MG63 (cell line): ENCODE measurements around the gene ANGPTL8. TPM values are rescaled to one million over a fixed set of nuclear protein-coding genes. Genes with fewer than 3 reads are reported as not detected.

Experiments
- DNase-seq: peaks from one replicate; pipeline ENCODE4 v3.0.0-alpha.2; 2020
- H3K27me3 ChIP-seq: fragments of 250-450 bp; sonication (Bioruptor Pico); 2 replicates; pipeline ENCODE4 v1.5.1; 2020; ENCODE audit warnings: mild to moderate bottlenecking, moderate library complexity
- H3K36me3 ChIP-seq: fragments of 250-450 bp; sonication (Bioruptor Pico); 2 replicates; pipeline ENCODE4 v1.5.1; 2020; ENCODE audit warnings: mild to moderate bottlenecking, moderate library complexity
- H3K4me3 ChIP-seq: fragments of 250-450 bp; sonication (Bioruptor Pico); 2 replicates; pipeline ENCODE4 v1.5.1; 2020; ENCODE audit warnings: mild to moderate bottlenecking, moderate library complexity
- H3K9me3 ChIP-seq: fragments of 250-450 bp; sonication (Bioruptor Pico); 2 replicates; pipeline ENCODE4 v1.5.1; 2020; ENCODE audit warnings: mild to moderate bottlenecking, moderate library complexity
- total RNA-seq: library from RNA; depleted of rRNA; stranded (reverse); fragments of >200 nt; shearing (Covaris generic); gene quantifications from 2 replicates; pipeline ENCODE4 v1.2.3, GENCODE V29; 2014; ENCODE audit warnings: low replicate concordance; rRNA removed

ANGPTL8 gene, protein sequence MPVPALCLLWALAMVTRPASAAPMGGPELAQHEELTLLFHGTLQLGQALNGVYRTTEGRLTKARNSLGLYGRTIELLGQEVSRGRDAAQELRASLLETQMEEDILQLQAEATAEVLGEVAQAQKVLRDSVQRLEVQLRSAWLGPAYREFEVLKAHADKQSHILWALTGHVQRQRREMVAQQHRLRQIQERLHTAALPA
- not detected in 2 replicates for total RNA-seq

DNA sequence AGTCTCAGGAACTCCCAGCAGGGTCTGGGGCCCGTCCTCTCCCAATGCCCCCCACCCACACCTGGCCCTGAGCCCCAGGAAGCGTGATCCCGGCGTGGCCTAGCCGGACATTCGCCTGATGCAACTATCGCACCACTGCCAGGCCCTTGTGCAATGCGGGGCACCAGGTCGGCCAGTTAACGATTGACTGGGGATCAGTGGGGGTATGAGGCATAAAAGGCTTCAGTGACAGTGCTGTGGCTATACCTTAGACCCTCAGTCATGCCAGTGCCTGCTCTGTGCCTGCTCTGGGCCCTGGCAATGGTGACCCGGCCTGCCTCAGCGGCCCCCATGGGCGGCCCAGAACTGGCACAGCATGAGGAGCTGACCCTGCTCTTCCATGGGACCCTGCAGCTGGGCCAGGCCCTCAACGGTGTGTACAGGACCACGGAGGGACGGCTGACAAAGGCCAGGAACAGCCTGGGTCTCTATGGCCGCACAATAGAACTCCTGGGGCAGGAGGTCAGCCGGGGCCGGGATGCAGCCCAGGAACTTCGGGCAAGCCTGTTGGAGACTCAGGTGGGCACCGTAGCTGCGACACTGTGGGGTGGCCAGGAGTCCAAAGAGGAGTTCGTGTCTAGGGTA lies at the start of gene ANGPTL8:
Gene ANGPTL8, plus strand, starts transcription at position 243 of the 624 bp plus-strand sequence. Its CDS starts 19 bp downstream, at position 262.
- no peak for DNase-seq
- Histone ChIP-seq H3K4me3 (no peak within 1 kb of the TSS), H3K27me3 (no peaks in the 10 kb centered on the region), H3K36me3 (peaks cover 7% of the 10 kb centered on the region), H3K9me3 (peaks cover 5% of the 10 kb centered on the region; the same call in 1 of the 2 replicates)

DNA sequence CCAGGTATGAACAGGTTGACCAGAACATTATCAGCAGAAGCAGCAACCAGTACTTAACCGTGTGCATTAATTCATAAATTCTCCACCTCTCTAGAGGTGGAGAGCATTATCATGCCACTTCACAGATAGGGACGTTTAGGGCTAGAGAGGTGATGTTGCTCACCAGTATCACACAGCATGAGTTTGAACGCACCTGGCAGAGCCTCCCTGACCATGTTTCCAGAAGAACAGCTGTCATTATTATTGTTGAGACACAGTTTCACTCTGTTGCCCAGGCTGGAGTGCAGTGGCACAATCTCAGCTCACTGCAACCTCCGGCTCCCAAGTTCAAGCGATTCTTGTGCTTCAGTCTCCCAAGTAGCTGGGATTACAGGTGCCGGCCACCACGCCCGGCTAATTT lies 48.9 kb upstream of the ANGPTL8 start:
- no peak overlapping the region for H3K4me3 ChIP-seq
- DNase-seq: no peak
- no peaks in the 10 kb centered on the region for H3K27me3 ChIP-seq
- peaks cover 69% of the 10 kb centered on the region for H3K36me3 ChIP-seq
- H3K9me3 ChIP-seq: no peaks in the 10 kb centered on the region

DNA sequence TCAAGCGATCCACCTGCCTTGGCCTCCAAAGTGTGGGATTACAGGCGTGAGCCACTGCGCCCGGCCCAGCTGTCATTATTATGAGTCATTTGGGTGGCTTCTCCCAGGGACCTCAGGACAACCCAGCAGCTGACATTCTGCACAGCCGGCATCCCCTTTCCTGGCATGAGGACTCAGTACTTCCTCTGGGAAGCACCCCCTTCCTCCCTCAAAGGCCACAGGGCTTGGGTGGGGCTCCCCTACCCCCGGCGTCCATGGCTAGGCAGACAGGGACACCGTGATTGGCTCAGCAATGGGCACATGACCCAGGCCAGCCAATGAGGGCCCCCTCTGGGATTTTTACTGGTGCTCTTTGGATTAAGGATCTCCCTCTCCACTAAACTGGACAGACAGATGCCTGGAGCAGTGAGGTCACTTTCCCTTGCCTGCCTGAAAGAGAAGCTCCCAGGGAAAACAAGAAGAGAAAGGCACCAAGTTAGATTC lies 48.1 kb upstream of the ANGPTL8 start:
- DNase-seq: peak; percentile 63
- H3K36me3 ChIP-seq: peaks cover 68% of the 10 kb centered on the region
- no peaks in the 10 kb centered on the region for H3K9me3 ChIP-seq
- H3K4me3 ChIP-seq: no peak overlapping the region
- no peaks in the 10 kb centered on the region for H3K27me3 ChIP-seq

DNA sequence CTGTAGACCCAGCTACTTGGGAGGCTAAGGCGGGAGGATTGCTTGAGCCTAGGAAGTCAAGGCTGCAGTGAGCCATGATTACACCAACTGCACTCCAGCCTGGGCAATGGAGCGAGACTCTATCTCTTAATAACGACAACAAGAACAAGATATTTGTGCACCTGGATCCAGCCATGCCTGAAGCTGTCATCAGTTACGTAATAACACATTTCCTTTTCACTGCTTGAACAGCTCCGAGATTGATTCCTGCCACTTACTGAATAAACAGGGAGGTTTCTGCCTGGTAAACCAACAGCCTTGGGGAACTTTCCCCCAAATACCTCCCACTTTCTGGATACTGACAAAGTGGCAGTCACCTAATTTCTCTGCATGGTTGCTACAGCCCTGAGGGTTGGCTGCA lies 47.5 kb upstream of the ANGPTL8 start:
- Histone ChIP-seq H3K36me3 (peaks cover 70% of the 10 kb centered on the region), H3K9me3 (no peaks in the 10 kb centered on the region), H3K27me3 (no peaks in the 10 kb centered on the region), H3K4me3 (no peak overlapping the region)
- no peak for DNase-seq

DNA sequence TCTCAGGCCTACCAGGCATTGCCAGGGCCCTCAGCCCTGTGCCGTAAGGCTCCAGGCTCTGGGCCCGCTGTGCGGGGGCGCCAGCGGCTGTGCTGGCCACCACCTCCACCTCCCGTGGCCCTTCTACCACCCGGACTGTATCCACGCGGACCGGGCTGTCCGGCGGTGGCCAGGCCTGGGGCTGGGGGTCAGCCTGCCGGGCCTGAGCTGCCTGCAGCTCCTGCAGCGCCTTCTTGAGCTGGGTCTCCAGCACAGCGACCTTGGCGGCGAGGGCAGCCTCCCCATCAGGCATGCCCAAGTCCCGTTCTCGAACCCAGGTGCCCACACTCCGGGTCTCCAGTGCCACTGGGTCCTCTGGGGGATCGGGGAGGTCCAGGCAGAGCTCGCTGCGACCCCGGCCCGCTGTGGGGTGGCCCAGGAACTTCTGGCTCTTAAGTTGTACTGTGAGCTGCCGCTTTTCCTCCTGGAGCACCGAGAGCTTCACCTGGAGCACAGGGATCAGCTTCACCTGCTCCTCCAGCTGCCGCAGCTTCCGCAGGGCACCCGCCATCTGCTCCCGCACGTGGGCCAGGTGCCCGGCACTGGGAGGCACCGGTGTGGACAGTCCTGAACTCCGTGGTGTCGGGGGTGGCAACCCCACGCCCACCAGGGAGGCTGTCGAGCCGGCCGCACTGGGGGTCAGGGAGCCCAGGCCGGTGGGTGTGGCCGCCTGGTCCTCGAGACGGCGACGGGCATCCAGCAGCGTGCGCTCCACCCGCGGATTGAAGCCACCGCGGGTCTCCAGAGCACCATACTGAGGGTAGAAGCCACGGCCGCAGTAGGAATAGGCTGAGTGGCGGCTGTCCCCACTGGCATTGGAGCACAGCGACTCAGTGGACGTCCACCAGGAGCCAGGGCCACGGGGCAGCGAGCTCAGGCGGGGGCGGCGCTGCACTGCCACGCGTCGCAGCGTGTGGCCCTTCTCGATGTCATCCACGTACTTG lies 46.2 kb upstream of the ANGPTL8 start:
- Histone ChIP-seq H3K9me3 (no peaks in the 10 kb centered on the region), H3K36me3 (peaks cover 62% of the 10 kb centered on the region), H3K4me3 (no peak overlapping the region), H3K27me3 (no peaks in the 10 kb centered on the region)
- no peak for DNase-seq

DNA sequence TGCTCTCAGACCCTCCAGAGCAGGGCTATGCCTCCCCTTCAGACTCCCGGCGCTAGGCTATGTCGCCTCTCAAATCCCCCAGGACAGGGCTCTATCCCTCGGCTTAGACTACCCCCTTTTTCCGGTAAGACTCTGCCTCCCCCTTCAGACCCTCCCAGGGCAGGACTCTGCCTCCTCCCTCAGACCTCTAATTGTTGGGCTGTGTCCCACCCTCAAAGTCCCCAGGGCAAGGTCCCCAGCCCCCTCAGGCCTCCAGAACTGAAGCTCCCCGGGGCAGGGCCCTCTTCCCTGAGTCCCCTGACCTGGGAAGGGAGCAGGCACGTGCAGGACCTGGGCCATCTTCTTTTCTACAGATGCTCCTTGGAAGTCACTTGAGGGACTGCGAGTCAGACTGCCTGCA lies 45.2 kb upstream of the ANGPTL8 start:
- H3K27me3 ChIP-seq: no peaks in the 10 kb centered on the region
- DNase-seq: no peak
- H3K36me3 ChIP-seq: peaks cover 61% of the 10 kb centered on the region
- no peak overlapping the region for H3K4me3 ChIP-seq
- no peaks in the 10 kb centered on the region for H3K9me3 ChIP-seq

DNA sequence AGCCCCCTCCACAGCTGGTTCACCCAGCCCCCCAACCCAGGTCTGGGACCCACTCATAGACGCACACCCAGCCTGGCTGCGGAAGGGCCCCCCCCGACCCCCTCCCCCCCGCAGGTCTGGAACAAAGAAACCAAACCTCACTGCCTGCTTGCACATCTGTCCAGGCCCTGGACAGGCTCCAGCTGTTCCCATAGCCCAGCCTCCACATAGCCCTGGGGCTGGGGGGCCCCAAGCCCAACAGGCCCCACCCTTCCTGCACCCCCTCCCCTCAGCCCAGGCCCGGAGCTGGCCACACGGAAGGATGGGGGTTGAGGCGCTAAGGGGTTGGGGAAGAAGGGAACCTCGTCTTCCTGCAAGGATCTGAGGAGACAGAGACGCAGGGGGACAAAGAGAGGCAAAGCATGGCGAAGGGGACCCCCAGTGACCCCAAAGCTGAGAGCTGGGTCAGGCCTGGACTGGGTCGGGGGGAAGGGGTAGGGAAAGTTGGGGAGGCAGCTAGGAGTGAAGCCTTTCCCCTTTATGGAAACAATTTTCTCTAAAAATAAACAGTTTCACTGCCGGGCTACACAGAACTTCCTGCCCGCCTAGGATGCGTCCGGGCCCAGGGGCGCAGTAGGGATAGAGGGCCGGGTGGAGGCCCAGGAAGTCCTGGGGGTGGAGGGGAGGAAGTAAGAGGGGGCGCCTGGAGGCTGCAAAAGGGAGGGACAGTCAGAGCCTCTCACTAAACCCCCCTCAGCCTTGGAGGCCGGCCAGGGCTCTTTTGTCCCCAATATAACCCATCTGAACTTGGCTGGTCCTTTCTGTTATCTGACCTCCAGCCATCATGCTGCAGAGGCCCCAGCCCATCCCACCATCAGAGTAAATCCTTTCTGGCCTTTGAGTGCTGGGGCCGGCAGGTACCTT lies 44.5 kb upstream of the ANGPTL8 start:
- no peaks in the 10 kb centered on the region for H3K9me3 ChIP-seq
- peaks cover 60% of the 10 kb centered on the region for H3K36me3 ChIP-seq
- H3K4me3 ChIP-seq: no peak overlapping the region
- no peaks in the 10 kb centered on the region for H3K27me3 ChIP-seq
- DNase-seq: no peak

DNA sequence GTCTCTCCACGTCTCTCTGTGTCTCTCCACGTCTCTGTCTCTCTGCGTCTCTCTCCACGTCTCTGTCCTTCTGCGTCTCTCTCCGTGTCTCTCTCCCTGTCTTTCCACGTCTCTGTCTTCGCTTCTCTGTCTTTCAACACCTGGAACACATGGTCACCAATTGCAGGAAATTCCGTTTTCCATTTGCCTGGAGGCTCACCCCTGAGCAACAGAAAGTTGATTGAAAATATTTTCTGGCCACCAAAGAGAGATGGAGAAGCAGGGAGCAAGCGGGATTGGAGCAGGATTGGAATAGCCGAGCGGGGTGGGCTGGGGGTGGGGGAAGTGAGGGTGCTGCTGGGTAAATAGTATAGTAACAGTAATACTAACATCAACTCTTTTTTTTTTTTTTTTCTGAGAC lies 43.7 kb upstream of the ANGPTL8 start:
- Histone ChIP-seq H3K9me3 (no peaks in the 10 kb centered on the region), H3K27me3 (no peaks in the 10 kb centered on the region), H3K4me3 (no peak overlapping the region), H3K36me3 (peaks cover 55% of the 10 kb centered on the region)
- no peak for DNase-seq

DNA sequence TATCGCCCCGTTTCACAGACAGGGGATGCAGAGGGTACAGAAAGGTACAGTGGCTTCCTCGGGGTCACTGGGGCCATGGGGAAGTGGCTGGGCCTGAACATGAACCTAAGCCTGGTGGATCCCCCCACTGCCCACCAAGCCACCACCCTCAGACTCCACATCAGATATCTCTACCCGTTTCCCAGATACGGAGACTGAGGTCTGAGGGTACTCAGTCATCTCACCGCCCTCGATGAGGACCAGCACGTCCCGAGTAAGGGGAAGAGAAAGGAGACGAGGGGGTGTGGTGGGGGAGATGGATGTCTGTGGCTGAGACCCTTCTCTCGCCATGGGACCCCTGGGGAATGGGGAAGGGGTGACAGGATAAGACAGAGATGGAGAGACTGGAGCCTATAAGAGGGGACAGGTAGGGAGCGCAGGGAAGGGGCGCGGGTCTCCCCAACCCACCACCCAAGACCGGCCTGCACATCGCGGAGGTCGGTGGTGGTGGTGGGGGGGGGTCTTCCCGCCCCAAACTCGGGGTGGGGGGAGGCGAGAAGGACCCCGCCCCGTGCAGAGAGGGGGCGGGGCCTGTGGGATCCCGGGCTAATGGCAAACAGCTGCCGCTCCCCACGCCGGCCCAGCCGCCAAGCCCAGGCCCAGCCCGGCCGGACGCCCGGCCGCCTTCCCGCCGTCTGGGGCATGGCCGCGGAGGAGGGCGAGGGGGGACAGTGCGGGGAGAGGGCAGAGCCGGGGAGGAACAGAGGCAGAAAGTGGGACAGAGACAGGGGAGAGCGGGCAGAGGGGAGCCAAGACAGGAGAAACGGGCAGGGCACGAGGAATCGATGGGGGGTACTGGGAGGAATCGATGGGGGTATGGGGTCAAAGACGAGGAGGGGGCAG lies 42.8 kb upstream of the ANGPTL8 start:
- Histone ChIP-seq H3K9me3 (no peaks in the 10 kb centered on the region), H3K27me3 (no peaks in the 10 kb centered on the region), H3K36me3 (peaks cover 46% of the 10 kb centered on the region), H3K4me3 (peak overlapping the region; percentile 76)
- DNase-seq: peak; percentile 60

DNA sequence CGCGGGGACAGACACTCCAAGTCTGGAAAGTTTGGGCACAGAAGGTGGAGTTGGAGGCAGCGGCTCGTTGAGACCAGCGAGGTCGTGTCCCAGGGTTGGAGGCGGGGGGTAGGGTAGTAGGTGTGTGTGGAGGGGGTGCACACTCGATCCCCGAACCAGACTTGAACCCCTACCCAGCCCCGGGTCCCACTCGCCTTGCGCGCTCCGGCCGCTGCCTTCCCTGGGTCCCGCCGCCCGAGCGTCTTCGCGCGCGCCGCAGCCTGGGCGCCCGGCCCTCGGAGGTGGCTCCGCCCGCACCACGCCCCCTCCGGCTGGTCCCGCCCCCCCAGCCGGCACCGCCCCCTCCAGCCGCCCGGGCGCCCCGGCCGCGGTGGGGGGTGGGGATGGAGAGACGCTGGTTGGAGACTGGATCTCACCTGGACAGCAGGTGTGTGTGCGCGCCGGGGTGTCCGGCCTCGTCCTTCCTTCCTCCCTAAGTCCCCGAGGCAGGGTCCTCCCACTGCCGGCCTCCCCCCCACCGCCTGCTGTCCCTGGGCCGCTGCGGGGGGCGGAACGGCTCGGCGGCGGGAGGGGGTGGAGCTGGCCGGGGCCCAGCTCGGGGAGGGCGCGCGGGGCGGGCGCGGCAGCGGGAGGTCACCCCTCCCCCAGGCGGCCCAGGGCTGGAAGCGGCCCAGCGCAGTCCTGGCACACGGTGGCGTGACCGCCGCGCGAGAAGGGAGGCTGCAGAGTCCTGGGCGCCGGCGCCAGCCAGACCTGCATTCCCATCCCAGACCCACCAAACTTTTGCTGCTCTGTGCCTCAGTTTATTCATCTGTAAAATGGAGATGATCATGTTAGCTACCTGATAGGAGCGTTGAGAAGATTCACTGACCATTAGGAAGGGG lies 41.9 kb upstream of the ANGPTL8 start, which contains the start of gene KANK2:
Gene KANK2, minus strand, starts transcription at position 255 of the 884 bp plus-strand sequence. CDS start 3,034 bp downstream, outside the sequence.
- Histone ChIP-seq H3K4me3 (peak within 1 kb of the TSS; percentile 76), H3K36me3 (peaks cover 37% of the 10 kb centered on the region), H3K27me3 (no peaks in the 10 kb centered on the region), H3K9me3 (no peaks in the 10 kb centered on the region)
- DNase-seq: peak; percentile 71

DNA sequence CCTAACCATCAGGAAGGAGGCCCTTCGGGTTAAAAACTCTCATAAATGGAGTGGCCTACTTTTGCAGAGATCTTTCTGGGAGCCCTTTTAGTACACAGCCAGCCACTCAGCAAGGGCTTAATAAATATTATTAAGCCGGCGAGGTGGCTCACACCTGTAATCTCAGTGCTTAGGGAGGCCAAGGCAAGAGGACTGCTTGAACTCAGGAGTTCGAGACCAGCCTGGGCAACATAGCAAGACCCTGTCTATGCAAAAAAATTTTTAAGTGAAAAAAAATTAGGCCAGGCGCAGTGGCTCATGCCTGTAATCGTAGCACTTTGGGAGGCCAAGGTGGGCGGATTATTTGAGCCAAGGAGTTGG lies 41.3 kb upstream of the ANGPTL8 start:
- no peaks in the 10 kb centered on the region for H3K9me3 ChIP-seq
- H3K27me3 ChIP-seq: no peaks in the 10 kb centered on the region
- peaks cover 31% of the 10 kb centered on the region for H3K36me3 ChIP-seq
- DNase-seq: no peak
- peak overlapping the region; percentile 76 for H3K4me3 ChIP-seq

DNA sequence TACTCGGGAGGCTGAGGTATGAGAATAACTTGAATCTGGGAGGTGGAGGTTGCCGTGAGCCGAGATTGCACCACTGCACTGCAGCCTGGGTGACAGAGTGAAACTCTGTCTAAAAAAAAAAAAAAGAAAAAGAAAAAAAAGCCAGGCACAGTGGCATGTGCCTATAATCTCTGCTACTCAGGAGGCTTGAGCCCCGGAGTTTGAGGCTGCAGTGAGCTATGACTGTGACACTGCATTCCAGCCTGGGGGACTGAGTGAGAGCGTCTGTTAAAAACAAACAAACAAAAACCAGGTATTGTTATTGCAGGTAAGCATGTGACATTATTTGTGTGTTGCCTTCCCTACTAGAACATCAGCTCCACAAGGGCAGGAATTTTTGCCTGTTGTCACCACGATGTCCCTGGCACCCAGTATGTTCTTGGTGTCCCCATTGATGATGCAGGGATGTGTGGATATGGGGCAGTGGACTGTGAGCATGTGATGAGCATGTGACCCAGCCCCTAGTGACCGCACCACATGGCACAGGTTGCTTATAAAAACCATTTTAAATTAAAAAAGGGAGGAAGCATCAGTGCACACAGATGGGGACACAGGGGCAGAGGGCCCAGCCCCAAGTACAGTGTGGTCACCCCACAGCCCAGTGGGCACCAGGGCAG lies 40.5 kb upstream of the ANGPTL8 start:
- DNase-seq: no peak
- Histone ChIP-seq H3K4me3 (no peak overlapping the region), H3K27me3 (no peaks in the 10 kb centered on the region)

DNA sequence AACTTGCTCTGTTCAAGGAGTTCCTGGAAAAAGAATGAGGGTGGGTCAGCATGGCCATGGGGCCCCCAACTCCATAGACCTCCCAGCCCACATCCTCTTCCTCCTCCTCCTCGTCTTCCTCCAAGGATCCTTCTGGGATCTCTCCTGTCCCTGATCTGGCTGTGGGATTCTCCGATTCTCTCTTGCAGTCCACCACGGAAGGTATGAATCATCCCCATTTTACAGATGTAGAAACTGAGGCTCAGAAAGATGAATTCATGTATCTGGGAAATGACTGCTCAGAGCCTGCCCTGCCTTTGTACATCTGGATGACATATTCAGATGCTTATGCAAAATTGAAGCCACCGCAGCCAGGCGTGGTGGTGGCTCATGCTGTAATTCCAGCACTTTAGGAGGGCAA lies 39.9 kb upstream of the ANGPTL8 start:
- no peaks in the 10 kb centered on the region for H3K27me3 ChIP-seq
- no peak overlapping the region for H3K4me3 ChIP-seq
- peaks cover 17% of the 10 kb centered on the region for H3K36me3 ChIP-seq
- DNase-seq: no peak
- no peaks in the 10 kb centered on the region for H3K9me3 ChIP-seq

More for the DNA sequence above, 40.5 kb upstream of the ANGPTL8 start:
- H3K36me3 ChIP-seq: peaks cover 23% of the 10 kb centered on the region
- no peaks in the 10 kb centered on the region for H3K9me3 ChIP-seq

DNA sequence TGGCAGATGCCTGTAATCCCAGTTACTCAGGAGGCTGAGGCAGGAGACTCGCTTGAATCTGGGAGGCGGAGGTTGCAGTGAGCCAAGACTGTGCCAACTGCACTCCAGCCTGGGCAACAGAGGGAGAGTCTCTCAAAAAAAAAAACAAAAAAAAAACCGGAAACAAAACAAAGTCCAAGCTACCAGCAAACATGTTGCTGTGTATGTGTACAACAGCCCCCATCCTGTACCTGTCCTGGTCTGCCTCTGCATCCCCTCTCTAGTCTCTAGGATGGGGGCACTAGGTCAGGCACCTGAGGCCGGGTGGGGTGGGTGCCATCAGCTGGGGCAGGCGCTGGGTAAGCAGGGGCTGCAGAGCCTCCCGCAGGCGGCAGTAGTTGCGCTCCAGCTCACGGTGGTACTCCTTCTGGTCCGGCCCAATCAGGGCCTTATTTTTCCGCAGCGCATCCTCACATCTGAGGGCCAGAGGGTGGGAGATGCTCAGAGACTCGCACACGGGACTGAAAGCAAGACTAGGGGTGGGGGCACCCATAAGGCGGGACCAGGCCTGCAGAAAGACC lies 39.3 kb upstream of the ANGPTL8 start:
- Histone ChIP-seq H3K36me3 (peaks cover 13% of the 10 kb centered on the region), H3K9me3 (no peaks in the 10 kb centered on the region), H3K27me3 (no peaks in the 10 kb centered on the region), H3K4me3 (no peak overlapping the region)
- DNase-seq: no peak
